GM19099 (cell line): Measurements from ENCODE around the gene TOM1.
A peak's percentile ranks its signal among the peaks of the same experiment; 100 is the strongest.

Source experiments
- POLR2A ChIP-seq: IDR thresholded peaks from 3 replicates; pipeline ENCODE4 v1.6.1; 2011; ENCODE audit warnings: low read depth; ENCODE audit not compliant: insufficient read length; ENCODE audit errors: extremely low read depth

Gene TOM1

GRCh38 chr22:35380013-35380412, 80.3 kb downstream of the TOM1 start:
- no peak for TF ChIP-seq POLR2A

GRCh38 chr22:35380537-35381423, 81.1 kb downstream of the TOM1 start, which contains the start of gene HMOX1:
HMOX1 (plus strand) TSS chr22:35381096; CDS start chr22:35381174, 78 bp downstream.
- TF ChIP-seq POLR2A: peak; percentile 83

- no peak for TF ChIP-seq POLR2A
Measured at GRCh38 chr22:35381424-35382009, 81.8 kb downstream of the TOM1 start.

GRCh38 chr22:35383679-35384071, 84.0 kb downstream of the TOM1 start:
- TF ChIP-seq POLR2A: no peak

DNA sequence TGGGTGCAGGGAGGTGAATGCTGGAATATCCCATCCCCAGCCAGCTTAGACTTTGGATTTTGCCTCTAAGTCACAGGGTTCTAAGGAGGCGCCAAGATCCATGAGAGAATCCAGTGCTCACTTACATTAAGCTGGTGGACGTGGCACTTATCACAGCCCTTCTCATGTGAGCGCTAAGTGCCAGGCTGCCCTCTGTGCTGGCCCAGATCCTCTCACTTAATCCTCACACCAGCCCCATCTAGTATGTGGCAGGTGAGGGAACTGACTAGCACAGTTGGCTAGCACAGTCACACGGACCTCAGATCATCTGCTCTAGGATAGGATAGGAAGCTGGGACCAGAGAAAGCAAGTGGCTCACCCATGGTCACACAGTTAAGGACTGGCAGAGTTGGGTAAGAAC, 84.8 kb downstream of the TOM1 start:
- no peak for TF ChIP-seq POLR2A

DNA sequence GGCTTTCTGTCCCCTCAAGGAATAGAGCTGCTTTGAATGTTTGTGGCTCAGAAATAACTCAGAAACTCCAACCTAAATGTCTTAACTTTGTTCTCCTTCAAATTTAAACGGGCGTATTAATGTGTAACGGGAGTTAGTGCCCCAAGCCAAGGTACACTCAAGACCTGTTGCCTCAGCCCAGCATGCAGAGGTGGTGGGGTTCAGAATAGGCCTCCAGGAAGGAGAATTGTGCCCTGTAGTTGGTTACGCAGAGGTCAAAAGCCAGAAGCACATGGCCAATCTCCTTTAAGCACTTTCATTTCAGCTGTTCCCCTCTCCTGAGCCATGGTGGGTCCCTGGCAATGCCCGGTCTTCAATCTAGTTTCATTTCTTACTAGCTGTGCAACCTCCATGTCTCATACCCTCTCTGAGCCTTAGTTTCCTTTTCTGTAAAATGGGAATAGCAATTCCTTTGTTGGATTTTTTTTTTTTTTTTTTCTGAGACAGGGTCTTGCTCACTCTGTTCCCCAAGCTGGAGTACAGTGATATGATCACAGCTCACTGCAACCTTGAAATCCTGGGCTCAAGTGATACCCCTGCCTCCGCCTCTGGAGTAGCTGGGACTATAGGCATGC, 85.4 kb downstream of the TOM1 start:
- TF ChIP-seq POLR2A: no peak

- no peak for TF ChIP-seq POLR2A
Measured at GRCh38 chr22:35386670-35387288, 87.1 kb downstream of the TOM1 start.

DNA sequence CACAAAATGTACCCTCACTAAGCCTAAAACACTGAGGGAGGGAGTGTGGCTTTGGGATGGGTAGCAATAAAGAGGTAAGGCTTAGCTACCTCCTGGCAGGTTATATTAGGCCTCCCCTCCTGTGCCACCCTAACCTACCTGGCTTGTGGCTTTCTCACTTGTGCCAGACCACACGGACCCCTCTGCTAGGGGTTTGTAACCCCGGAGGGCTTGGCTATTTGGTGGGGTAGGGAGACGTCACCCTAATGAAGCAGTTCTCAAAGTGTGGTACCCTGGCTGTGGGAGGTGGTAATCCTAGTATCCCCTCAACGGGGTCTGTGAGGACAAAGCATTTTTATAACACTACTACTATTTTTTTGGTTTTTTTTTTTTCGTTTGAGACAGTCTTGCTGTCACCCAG, 91.2 kb downstream of the TOM1 start:
- no peak for TF ChIP-seq POLR2A

GRCh38 chr22:35392357-35392756, 92.7 kb downstream of the TOM1 start:
- no peak for TF ChIP-seq POLR2A

DNA sequence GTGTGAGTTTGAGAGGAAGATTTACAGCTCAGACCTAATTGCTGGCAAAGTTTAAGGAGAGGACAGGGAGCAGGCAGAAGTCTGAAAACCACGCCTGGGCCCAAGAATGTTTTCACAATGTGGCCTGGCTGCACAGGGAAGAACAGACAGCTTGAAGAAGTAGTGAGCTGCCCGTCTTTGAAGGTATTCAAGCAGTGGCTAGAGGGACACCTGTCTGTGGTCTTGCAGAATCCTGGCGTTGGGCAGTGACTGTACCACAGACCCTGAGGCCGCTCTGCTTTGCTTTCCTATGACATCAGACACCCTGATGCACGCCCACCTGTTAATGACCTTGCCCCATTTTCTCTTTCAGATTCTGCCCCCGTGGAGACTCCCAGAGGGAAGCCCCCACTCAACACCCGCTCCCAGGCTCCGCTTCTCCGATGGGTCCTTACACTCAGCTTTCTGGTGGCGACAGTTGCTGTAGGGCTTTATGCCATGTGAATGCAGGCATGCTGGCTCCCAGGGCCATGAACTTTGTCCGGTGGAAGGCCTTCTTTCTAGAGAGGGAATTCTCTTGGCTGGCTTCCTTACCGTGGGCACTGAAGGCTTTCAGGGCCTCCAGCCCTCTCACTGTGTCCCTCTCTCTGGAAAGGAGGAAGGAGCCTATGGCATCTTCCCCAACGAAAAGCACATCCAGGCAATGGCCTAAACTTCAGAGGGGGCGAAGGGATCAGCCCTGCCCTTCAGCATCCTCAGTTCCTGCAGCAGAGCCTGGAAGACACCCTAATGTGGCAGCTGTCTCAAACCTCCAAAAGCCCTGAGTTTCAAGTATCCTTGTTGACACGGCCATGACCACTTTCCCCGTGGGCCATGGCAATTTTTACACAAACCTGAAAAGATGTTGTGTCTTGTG, 93.7 kb downstream of the TOM1 start:
- TF ChIP-seq POLR2A: no peak

DNA sequence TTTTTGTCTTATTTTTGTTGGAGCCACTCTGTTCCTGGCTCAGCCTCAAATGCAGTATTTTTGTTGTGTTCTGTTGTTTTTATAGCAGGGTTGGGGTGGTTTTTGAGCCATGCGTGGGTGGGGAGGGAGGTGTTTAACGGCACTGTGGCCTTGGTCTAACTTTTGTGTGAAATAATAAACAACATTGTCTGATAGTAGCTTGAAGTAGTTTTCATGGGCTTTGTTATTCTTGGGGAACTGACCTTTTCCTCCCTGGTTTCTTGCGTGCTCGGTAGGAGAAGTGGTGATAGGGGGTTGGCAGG, 94.3 kb downstream of the TOM1 start:
- TF ChIP-seq POLR2A: no peak

GRCh38 chr22:35394810-35395563, 95.3 kb downstream of the TOM1 start:
- TF ChIP-seq POLR2A: no peak

DNA sequence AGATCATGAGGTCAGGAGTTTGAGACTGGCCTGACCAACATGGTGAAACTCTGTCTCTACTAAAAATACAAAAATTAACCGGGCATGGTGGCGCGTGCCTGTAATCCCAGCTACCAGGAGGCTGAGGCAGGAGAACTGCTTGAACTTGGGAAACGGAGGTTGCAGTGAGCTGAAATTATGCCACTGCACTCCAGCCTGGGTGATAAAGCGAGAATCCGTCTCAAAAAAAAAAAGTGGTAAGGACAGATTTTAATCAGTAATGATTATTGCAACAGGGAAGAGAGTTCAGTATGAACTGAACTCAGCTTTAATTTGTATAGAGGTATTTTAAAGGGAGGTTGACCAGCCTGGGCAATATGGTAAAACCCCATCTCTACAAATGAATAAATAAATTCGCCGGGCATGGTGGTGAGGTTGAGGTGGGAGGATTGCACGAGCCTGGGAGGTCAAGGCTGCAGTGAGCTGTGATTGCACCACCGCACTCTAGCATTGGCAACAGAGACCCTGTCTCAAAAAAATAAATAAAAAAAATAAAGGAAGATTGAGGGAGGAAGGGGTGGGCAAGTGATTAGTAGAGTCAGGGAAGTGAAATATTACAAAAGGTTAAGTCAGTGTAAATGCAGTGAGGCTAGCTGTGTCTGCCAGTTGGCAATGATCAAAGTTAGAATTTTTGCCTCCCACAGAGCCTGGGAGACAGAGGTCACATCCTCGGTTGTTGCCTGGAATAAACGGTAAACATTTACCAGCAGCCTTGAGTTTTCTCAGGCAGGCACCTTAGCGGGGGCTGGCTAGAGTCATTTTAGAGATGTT, 97.6 kb downstream of the TOM1 start:
- TF ChIP-seq POLR2A: no peak
